T-cell (primary cell): Measurements from ENCODE around the gene RASA4. TPM values are rescaled to one million over a fixed set of nuclear protein-coding genes. Genes with fewer than 3 reads are reported as not detected.
"Not testable (repeated sequence)": the region's sequence is repeated elsewhere in the genome, so short reads cannot be mapped to it uniquely, and the experiment has no call there.

Source experiments
- ATAC-seq, 4 experiments: fragments of 200-7000 bp in 3 of 4; fragments of 150-1000 bp in 1 of 4; cut with Tn5 transposase; replicated peaks in 1 of 4; 1 replicate in 3 of 4; 2 replicates in 1 of 4; pipeline ENCODE4 v1.10.0; 2021; ENCODE audit warnings: moderate library complexity in 3 of 4, mild to moderate bottlenecking in 2 of 4, moderate number of reproducible peaks in 1 of 4
- CTCF ChIA-PET, 2 donors: fragments of 300-600 bp; sonication (Branson Sonifier 250); formaldehyde crosslinking; loops; one replicate each; lab custom pipeline; 2022; ENCODE audit warnings: antibody characterized with exemption in 2 of 2; lab: Charles Lee
- POLR2A ChIA-PET, 2 donors: fragments of 300-600 bp; sonication (Branson Sonifier 250); formaldehyde crosslinking; loops; one replicate each; lab custom pipeline; 2022; ENCODE audit warnings: antibody characterized with exemption in 2 of 2; lab: Charles Lee
- DNase-seq, 35 experiments: peaks; one replicate each; pipeline versions ENCODE4 v3.0.0 to v3.0.0-alpha.2; 2013 to 2023
- H3K27ac ChIP-seq: one replicate; pipeline ENCODE4 v1.5.1; 2013; ENCODE audit warnings: low read length
- H3K27me3 ChIP-seq, 2 experiments: replicated peaks in 1 of 2; 1 replicate in 1 of 2; 2 replicates in 1 of 2; pipeline versions ENCODE4 v1.6.1 to v1.7.0; 2013; ENCODE audit warnings: low read length in 1 of 2, mixed read lengths in 1 of 2; ENCODE audit not compliant: control insufficient read depth in 2 of 2, insufficient read depth in 2 of 2; ENCODE audit errors: extremely low read depth in 1 of 2
- H3K36me3 ChIP-seq, 2 donors: 1 replicate in 1 of 2; 2 replicates in 1 of 2; pipeline versions ENCODE4 v1.6.1 to v1.7.0; 2013; ENCODE audit warnings: low read length in 1 of 2; ENCODE audit not compliant: control insufficient read depth in 2 of 2, insufficient read depth in 1 of 2; ENCODE audit errors: extremely low read depth in 1 of 2
- H3K4me1 ChIP-seq, 2 experiments: 1 replicate in 1 of 2; 2 replicates in 1 of 2; pipeline versions ENCODE4 v1.6.1 to v1.7.0; 2013; ENCODE audit warnings: low read length in 2 of 2, mixed read lengths in 1 of 2; ENCODE audit not compliant: insufficient read depth in 2 of 2, control insufficient read depth in 1 of 2; ENCODE audit errors: extremely low read depth in 1 of 2
- H3K4me3 ChIP-seq, 2 donors: 1 replicate in 1 of 2; 2 replicates in 1 of 2; pipeline versions ENCODE4 v1.5.1 to v1.7.0; 2013; ENCODE audit warnings: mild to moderate bottlenecking in 2 of 2, low read length in 1 of 2, moderate library complexity in 1 of 2; ENCODE audit not compliant: control insufficient read depth in 1 of 2; ENCODE audit errors: extremely low read depth in 1 of 2
- H3K9me3 ChIP-seq: 2 replicates; pipeline ENCODE4 v1.7.0; 2013
- H3K27ac Mint-ChIP-seq, 2 donors: one replicate each; pipeline ENCODE4 v1.8.0; 2020 to 2021; ENCODE audit warnings: mild to moderate bottlenecking in 2 of 2, mixed read lengths in 2 of 2
- H3K27me3 Mint-ChIP-seq, 2 donors: one replicate each; pipeline ENCODE4 v1.8.0; 2021 to 2022; ENCODE audit warnings: mixed read lengths in 2 of 2
- H3K36me3 Mint-ChIP-seq: one replicate; pipeline ENCODE4 v1.8.0; 2021; ENCODE audit warnings: mixed read lengths
- H3K4me1 Mint-ChIP-seq, 3 donors: one replicate each; pipeline ENCODE4 v1.8.0; 2020 to 2022; ENCODE audit warnings: mixed read lengths in 3 of 3, mild to moderate bottlenecking in 1 of 3
- H3K4me3 Mint-ChIP-seq, 3 donors: one replicate each; pipeline ENCODE4 v1.8.0; 2020 to 2022; ENCODE audit warnings: mild to moderate bottlenecking in 3 of 3, mixed read lengths in 3 of 3, moderate library complexity in 3 of 3
- H3K9me3 Mint-ChIP-seq, 3 donors: one replicate each; pipeline ENCODE4 v1.8.0; 2020 to 2022; ENCODE audit warnings: mixed read lengths in 3 of 3
- whole genome bisulfite sequencing: methylation state at CpG from one replicate; pipeline ENCODE4 v1.1.5; 2013; ENCODE audit warnings: missing lambda C conversion rate; ENCODE audit not compliant: insufficient coverage; 5-methylcytosine and 5-hydroxymethylcytosine counted together
- total RNA-seq, 35 experiments: library from RNA in 6 of 35; stranded (reverse) in 6 of 35; fragments of 120-200 nt in 1 of 35; gene quantifications; one replicate each; pipeline versions ENCODE4 v1.2.1 to v1.2.4 and lab custom pipeline; 2013 to 2026

The RASA4 gene
- total RNA-seq, 5 donors from 2014 or later (not counting 1 experiment from before 2014, with no cell fraction given): 63.3 to 89.0 (median 71.6) TPM

- H3K4me3 Mint-ChIP-seq, ATAC-seq, DNase-seq, H3K27me3 Mint-ChIP-seq, H3K4me1 ChIP-seq, H3K9me3 ChIP-seq, H3K4me1 Mint-ChIP-seq, CTCF ChIA-PET, H3K27ac Mint-ChIP-seq, H3K36me3 ChIP-seq, POLR2A ChIA-PET, H3K27ac ChIP-seq, H3K36me3 Mint-ChIP-seq, H3K4me3 ChIP-seq, H3K9me3 Mint-ChIP-seq, H3K27me3 ChIP-seq: not testable (repeated sequence)
- WGBS: no CpG with 5 or more reads among the region's 6 CpGs
Measured at GRCh38 chr7:102546353-102546752, 70.2 kb downstream of the RASA4 start.

- H3K36me3 ChIP-seq, H3K4me1 ChIP-seq, H3K9me3 ChIP-seq, DNase-seq, H3K9me3 Mint-ChIP-seq, ATAC-seq, H3K27ac ChIP-seq, H3K36me3 Mint-ChIP-seq, H3K4me3 ChIP-seq, H3K27me3 ChIP-seq, H3K27ac Mint-ChIP-seq, CTCF ChIA-PET, H3K4me3 Mint-ChIP-seq, H3K4me1 Mint-ChIP-seq, POLR2A ChIA-PET, H3K27me3 Mint-ChIP-seq: not testable (repeated sequence)
- WGBS: no CpG with 5 or more reads among the region's 12 CpGs
Measured at GRCh38 chr7:102545288-102545687, 71.3 kb downstream of the RASA4 start.

- H3K36me3 ChIP-seq, DNase-seq, H3K4me1 Mint-ChIP-seq, H3K4me1 ChIP-seq, POLR2A ChIA-PET, H3K36me3 Mint-ChIP-seq, H3K9me3 Mint-ChIP-seq, H3K4me3 ChIP-seq, CTCF ChIA-PET, H3K9me3 ChIP-seq, H3K27me3 Mint-ChIP-seq, H3K27me3 ChIP-seq, H3K27ac ChIP-seq, ATAC-seq, H3K27ac Mint-ChIP-seq, H3K4me3 Mint-ChIP-seq: not testable (repeated sequence)
- WGBS: no CpG with 5 or more reads among the region's 1 CpG
Measured at GRCh38 chr7:102544372-102544771, 72.2 kb downstream of the RASA4 start.

GRCh38 chr7:102543596-102543995 is 73.0 kb downstream of the RASA4 start, which contains the start of gene UPK3BL2:
UPK3BL2 (minus strand) TSS chr7:102543696; CDS start chr7:102543636, 60 bp downstream.
- H3K4me3 Mint-ChIP-seq, H3K27me3 ChIP-seq, POLR2A ChIA-PET, H3K36me3 Mint-ChIP-seq, H3K4me3 ChIP-seq, H3K4me1 Mint-ChIP-seq, H3K27me3 Mint-ChIP-seq, CTCF ChIA-PET, DNase-seq, H3K27ac Mint-ChIP-seq, H3K9me3 Mint-ChIP-seq, H3K27ac ChIP-seq, H3K4me1 ChIP-seq, H3K9me3 ChIP-seq, H3K36me3 ChIP-seq, ATAC-seq: not testable (repeated sequence)
- no CpG with 5 or more reads among the region's 8 CpGs for WGBS

- H3K4me3 ChIP-seq, H3K36me3 ChIP-seq, H3K9me3 Mint-ChIP-seq, CTCF ChIA-PET, H3K27ac Mint-ChIP-seq, H3K4me1 Mint-ChIP-seq, H3K27ac ChIP-seq, H3K27me3 Mint-ChIP-seq, POLR2A ChIA-PET, H3K36me3 Mint-ChIP-seq, ATAC-seq, H3K9me3 ChIP-seq, H3K4me3 Mint-ChIP-seq, H3K27me3 ChIP-seq, DNase-seq, H3K4me1 ChIP-seq: not testable (repeated sequence)
- WGBS: no CpG with 5 or more reads among the region's 11 CpGs
Measured at GRCh38 chr7:102542771-102543170, 73.8 kb downstream of the RASA4 start.

GRCh38 chr7:102542083-102542482 is 74.5 kb downstream of the RASA4 start:
- WGBS: no CpG with 5 or more reads among the region's 8 CpGs
- H3K27me3 ChIP-seq, H3K27ac ChIP-seq, H3K9me3 ChIP-seq, DNase-seq, H3K36me3 Mint-ChIP-seq, H3K27ac Mint-ChIP-seq, H3K9me3 Mint-ChIP-seq, H3K4me1 Mint-ChIP-seq, H3K4me3 ChIP-seq, H3K27me3 Mint-ChIP-seq, H3K4me3 Mint-ChIP-seq, H3K36me3 ChIP-seq, CTCF ChIA-PET, H3K4me1 ChIP-seq, POLR2A ChIA-PET, ATAC-seq: not testable (repeated sequence)

- H3K36me3 ChIP-seq, H3K4me3 Mint-ChIP-seq, CTCF ChIA-PET, H3K27me3 Mint-ChIP-seq, ATAC-seq, H3K4me3 ChIP-seq, H3K9me3 ChIP-seq, H3K36me3 Mint-ChIP-seq, H3K27ac Mint-ChIP-seq, H3K4me1 ChIP-seq, H3K4me1 Mint-ChIP-seq, DNase-seq, H3K9me3 Mint-ChIP-seq, H3K27me3 ChIP-seq, H3K27ac ChIP-seq, POLR2A ChIA-PET: not testable (repeated sequence)
- no CpG with 5 or more reads among the region's 6 CpGs for WGBS
Measured at GRCh38 chr7:102540604-102541003, 76.0 kb downstream of the RASA4 start.
